DMS 273 (cell line): Measurements from ENCODE around the gene BLOC1S1.
"Not testable (repeated sequence)": the region's sequence is repeated elsewhere in the genome, so short reads cannot be mapped to it uniquely, and the experiment has no call there.

Source experiments
- DNase-seq: peaks from one replicate; lab custom pipeline; 2025; ENCODE audit not compliant: unreplicated experiment; lab: John Stamatoyannopoulos, UW

BLOC1S1 gene

GRCh38 chr12:55743406-55744339, 27.8 kb downstream of the BLOC1S1 start:
- peak; percentile 77 for DNase-seq

GRCh38 chr12:55744340-55745030, 28.6 kb downstream of the BLOC1S1 start:
- DNase-seq, result peak; percentile 18

GRCh38 chr12:55745361-55746173, 29.7 kb downstream of the BLOC1S1 start:
- DNase-seq, result peak; percentile 59

- no peak for DNase-seq
Measured at GRCh38 chr12:55746174-55746912, 30.5 kb downstream of the BLOC1S1 start.

GRCh38 chr12:55746913-55747231, 31.0 kb downstream of the BLOC1S1 start:
- no peak for DNase-seq

DNA sequence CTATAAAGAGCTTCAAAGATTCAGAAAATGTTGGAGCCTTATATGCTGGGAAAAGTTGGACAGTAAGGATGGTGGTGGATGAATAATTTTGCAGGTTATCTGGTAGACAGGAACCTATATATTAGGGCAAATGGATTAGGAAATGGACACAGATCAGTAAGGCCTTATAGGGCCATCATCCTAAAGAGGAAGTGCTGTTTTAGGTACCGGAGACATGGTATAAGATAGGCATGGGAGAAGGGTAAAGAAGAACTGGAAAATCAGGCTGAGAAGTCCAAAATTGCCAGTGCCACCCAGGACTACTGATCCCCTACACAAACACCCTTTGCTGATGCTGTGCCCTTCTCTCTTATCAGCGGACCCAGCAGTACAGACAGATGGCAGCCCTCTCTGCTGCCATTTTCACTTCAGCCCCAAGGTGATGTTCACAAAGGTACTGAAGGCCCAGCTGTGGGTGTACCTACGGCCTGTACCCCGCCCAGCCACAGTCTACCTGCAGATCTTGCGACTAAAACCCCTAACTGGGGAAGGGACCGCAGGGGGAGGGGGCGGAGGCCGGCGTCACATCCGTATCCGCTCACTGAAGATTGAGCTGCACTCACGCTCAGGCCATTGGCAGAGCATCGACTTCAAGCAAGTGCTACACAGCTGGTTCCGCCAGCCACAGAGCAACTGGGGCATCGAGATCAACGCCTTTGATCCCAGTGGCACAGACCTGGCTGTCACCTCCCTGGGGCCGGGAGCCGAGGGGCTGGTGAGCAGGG, 32.6 kb downstream of the BLOC1S1 start:
- no peak for DNase-seq

DNA sequence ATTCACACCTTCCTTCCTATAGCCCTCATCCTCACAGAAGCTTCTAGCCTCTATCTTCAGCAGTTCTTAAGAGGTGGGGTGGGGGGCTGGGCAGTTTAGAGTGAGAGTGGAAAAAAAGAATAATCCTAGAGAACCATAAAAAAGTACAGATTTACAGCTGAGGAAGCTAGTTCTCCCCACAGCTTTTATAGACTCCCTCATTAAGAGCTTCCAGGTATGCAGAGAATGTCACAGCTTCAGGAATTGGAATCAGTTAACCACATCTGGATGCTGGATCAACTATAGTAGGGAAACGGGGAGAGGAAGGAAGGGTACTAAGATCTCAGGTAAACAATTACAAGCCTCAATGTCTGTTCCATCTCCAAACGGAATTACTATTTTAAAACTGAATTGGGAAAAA, 39.4 kb downstream of the BLOC1S1 start:
- no peak for DNase-seq

- no peak for DNase-seq
Measured at GRCh38 chr12:55757701-55758100, 41.9 kb downstream of the BLOC1S1 start.

DNA sequence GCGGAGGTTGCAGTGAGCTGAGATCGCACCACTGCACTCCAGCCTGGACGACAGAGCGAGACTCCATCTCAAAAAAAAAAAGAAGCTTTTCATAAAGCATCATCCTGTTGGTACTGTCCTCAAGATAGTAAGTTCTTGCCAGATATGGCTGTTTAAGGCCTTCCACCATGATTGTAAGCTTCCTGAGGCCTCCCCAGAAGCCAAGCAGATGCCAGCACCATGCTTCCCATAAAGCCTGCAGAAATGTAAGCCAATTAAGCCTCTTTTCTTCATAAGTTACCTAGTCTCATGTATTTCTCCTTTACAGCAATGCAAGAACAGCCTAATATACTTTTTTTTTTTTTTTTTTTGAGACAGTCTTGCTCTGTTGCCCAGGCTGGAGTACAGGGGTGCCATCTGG, 42.7 kb downstream of the BLOC1S1 start:
- DNase-seq, result not testable (repeated sequence)

DNA sequence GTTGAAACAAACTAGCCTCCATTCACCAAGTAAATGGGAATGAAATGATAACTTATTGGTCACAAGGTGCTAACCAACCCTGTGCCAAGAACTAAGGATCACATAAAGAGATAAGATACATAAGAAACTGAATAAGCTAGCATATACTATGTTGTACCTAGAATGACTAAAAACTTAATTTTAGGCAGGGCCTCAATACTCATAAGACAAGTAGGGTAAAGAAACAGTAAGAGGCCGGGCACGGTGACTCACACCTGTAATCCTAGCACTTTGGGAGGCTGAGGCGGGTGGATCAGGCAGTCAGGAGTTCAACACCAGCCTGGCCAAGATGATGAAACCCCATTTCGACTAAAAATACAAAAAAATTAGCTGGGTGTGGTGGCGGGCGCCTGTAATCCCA, 44.8 kb downstream of the BLOC1S1 start:
- DNase-seq, result no peak

- no peak for DNase-seq
Measured at GRCh38 chr12:55762646-55763045, 46.8 kb downstream of the BLOC1S1 start.

- no peak for DNase-seq
Measured at GRCh38 chr12:55765736-55766290, 50.0 kb downstream of the BLOC1S1 start.

GRCh38 chr12:55767156-55767555, 51.3 kb downstream of the BLOC1S1 start:
- DNase-seq, result no peak
